Raji (cell line): Measurements from ENCODE around the gene MMAB.
A peak's percentile ranks its signal among the peaks of the same experiment; 100 is the strongest.

Source experiments
- POLR2A ChIP-seq: IDR thresholded peaks from 2 replicates; pipeline ENCODE4 v1.6.1; 2011; ENCODE audit warnings: low read depth, low read length, control low read depth; ENCODE audit not compliant: insufficient read depth

MMAB gene

DNA sequence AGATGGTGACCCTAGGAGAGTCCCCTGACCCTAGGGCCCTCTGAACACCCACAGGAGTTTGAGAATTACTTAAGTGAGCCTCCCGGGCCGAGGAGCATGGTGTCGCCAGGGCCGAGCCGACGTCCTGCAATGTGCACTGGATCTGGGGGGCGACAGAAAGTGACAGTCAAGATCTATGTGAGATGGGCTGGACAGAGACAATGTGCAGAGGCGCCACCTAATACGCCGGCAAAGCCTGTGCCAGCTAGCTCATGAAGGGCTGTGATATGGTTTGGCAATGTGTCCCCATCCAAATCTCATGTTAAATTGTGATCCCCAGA lies 11.6 kb downstream of the MMAB start:
- TF ChIP-seq POLR2A: no peak

DNA sequence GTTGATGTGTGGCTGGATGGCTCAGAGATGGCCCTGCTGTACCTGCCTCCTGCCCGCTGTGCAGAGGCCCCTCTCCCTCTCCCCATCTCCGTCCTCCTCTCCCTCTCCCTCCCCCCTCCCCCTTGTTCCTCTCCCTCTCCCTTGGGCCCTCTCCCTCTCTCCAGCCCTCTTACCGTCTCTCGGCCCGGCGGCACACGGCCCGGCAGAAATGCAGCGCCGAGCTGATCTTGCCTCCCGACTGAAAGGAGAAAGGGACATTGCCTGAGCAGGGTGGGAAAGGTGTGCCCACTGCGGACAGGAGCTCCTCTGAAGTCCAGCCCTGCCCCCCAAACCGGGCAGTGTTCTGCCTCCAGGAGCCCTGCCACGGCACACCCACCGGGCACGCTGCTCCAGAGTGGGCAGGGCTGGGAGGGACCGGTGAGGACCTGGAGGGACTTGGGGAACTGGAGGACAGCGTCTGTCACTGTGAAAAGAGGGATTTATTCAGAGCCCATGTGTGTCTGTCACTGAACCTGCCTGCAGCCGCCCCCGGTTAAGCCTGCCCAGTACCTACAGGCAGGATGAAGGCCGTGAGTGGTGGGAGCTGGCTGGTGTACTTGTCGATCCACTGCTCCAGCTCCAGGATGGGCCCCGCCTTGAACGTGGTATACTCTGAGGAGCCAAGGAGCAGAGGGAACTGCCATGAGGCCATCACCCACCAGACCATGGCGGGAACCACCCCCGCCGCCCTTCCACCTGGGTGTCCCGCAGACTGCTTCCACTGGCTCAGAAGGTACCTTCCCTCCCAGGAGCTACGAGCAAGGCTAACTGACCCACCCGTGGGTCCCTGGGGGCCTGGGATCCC lies 12.2 kb downstream of the MMAB start:
- TF ChIP-seq POLR2A: no peak

DNA sequence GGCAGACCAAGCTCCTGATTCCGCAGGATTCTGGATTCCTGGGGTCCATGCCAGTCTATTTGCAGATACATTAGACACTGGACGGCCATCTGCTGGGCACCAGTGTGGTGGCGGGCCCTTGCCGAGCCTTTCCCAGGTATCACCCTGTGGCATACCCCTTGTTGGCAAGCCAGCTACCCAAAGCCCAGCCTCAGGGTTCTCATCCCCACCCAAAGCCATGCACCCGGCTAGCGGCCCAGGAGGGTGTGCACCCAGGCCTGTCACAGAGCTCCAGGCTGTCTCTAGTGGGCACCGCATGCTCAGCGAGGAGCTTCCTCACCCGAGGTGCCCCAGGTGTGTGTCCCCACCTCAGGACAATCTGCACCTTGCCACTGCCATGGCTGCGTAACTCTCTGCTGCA lies 13.7 kb downstream of the MMAB start:
- TF ChIP-seq POLR2A: no peak

DNA sequence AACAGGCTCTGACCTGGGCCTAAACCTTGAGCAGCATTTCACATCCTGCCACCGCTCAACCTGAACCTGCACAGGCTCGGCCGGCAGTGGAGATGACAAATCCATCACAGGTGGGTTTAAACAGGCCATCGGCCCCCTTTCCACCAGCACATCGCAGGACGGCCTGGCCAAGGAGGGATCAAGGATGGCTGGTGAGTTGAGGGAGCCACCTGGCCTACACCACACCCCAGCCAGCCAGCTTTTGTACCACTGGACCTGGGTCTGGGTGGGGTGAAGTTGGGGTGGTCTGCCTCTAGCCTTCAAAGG lies 14.2 kb downstream of the MMAB start:
- TF ChIP-seq POLR2A: no peak

DNA sequence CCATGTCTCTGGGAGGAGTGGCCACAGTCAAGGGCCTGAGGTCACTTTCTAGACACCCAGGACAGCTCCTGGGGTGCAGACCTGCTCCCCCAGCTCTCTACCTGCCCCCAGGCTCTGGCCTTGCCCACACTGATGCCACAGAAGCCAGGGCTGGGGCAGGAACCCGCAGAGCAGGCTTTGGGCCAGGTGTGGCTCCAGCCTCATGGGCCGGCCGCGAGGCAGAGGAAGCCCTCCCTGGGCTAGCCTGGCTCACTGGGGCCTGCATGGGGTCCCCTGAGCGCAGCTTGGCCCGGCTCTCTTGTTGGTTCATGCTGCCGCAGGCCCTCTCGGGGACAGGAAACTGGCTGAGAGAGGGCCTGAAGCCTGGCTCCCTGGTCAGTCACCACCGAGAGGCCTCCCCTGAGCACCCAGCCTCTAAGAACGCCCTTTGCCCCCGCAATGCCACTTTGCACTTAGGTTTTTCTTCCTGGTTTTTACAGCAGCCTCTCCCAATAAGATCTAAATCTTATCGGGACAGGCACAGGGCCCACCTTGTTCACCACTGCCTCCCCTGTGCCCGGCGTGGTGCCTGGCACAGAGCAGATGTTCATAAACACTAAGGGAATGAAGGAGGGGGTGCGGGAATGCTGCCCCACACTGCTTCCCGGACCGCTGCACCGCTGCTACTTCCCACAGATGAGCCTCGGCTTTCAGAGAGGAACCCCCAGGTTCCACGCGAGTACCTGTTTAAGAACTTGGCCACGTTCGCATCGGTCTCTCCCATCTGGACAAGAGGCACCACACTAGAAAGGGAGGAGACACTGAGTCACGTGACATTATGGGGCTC lies 14.7 kb downstream of the MMAB start:
- TF ChIP-seq POLR2A: no peak

GRCh38 chr12:109557805-109558204 lies 15.5 kb downstream of the MMAB start:
- TF ChIP-seq POLR2A: no peak

DNA sequence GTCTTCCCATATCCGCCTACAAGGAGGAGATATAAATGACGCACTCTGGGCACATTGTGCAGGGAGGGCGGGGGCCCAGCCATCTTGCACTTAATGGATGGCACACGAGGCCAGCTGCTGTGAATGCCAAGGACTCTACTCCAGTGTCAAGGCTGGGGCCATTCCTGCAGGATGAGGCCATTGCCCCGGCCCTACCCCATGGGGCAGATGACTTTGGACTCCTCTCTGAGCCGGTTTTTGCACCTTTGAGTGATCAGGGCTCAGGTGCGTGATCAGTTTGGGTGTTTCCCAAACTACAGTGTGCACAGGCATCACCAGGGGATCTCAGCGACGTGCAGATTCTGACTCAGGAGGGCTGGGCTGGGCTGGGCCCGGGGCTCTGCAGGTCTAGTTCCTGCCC lies 16.1 kb downstream of the MMAB start:
- TF ChIP-seq POLR2A: no peak

- no peak for TF ChIP-seq POLR2A
Measured at GRCh38 chr12:109555431-109556315, 17.6 kb downstream of the MMAB start.

- no peak for TF ChIP-seq POLR2A
Measured at GRCh38 chr12:109554761-109555160, 18.5 kb downstream of the MMAB start.

GRCh38 chr12:109553906-109554500 lies 19.3 kb downstream of the MMAB start:
- TF ChIP-seq POLR2A: peak; percentile 22; the same call in 1 of the 2 replicates

DNA sequence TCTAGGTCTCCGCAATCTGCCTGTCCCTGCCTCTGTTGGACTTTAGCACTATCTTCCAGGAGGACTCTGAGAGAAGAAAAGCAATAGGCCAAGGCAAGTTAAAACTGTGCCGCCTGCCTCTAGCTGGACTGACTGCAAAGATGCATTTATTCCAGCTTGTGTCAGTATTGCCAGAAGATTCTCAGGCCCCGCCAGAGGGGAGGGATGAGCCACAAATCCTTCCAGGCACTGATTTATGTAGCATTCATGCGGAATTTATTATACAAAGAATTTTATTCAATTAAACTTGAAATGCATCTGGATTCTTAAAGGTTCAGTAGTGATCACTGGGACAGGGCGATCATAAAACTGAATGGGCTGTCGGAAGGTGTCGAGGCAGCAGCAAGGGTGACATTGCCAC lies 19.8 kb downstream of the MMAB start:
- 0 out of 2 replicates have a peak, but pooled peaks have one; percentile 8 for TF ChIP-seq POLR2A

DNA sequence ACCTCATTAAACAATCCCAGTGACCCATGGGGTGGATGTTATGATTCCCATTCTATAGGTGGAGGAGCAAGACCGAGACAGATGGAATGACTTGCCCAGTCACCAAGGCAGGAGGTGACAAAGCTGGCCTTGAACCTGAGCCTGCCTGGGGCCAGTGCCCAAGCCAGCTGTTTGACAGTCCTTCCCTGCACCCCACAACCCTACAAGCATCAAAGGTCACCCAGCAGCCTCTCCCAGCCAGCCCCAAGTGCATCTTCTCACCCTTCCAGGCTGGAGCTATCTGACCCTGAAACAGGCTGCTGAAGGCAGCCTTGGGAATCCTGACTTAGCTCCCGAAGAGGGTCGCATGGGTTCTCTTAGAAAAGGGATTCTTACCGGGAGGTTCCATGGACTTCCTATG lies 20.3 kb downstream of the MMAB start:
- TF ChIP-seq POLR2A: no peak

- TF ChIP-seq POLR2A: no peak
Measured at GRCh38 chr12:109551108-109551507, 22.2 kb downstream of the MMAB start.

DNA sequence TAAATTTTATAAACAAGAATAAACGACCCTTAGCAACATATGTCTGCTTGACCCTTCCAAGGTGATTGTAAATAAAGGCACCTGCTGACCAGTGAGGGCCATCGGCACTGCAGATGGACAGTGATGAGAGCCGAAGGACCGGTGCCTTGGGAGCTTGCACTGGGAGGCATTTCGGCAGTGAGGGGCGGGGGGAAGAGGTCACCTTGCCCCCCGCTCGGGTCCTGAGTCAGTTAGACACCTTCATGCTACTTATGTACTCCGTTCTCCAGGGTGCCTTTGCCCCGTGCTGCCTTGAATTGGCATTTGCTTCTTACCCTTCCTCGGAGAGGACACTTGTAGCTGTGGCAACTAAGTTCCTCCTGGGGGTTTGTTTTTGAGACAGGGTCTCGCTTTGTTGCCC lies 23.0 kb downstream of the MMAB start:
- TF ChIP-seq POLR2A: no peak
